ENCODE results near the gene CDC42EP4. TPM values are rescaled to one million over a fixed set of nuclear protein-coding genes. Genes with fewer than 3 reads are reported as not detected.
A peak's percentile ranks its signal among the peaks of the same experiment; 100 is the strongest.
"Not testable (repeated sequence)": the region's sequence is repeated elsewhere in the genome, so short reads cannot be mapped to it uniquely, and the experiment has no call there.

CDC42EP4 gene
- total RNA-seq, 2 donors from 2014 or later: 119 to 186 TPM

- no peak overlapping the region for H3K4me3 ChIP-seq
- H3K36me3 ChIP-seq: no peaks in the 10 kb centered on the region
- WGBS: 91% methylated on average over 24 of the region's 24 CpGs
- no peak for TF ChIP-seq CTCF (IDR thresholded peaks at IDR 0.05)
- no peak for TF ChIP-seq POLR2AphosphoS5 (IDR thresholded peaks at IDR 0.05)
- TF ChIP-seq POLR2A (IDR thresholded peaks at IDR 0.05): no peak
- no peak overlapping the region for H3K27ac ChIP-seq
- peaks cover 7% of the 10 kb centered on the region for H3K4me1 ChIP-seq (replicated peaks)
- no peaks in the 10 kb centered on the region for H3K9me3 ChIP-seq
- intact Hi-C loops (cut with DNase I): no loop called here
- no peak for DNase-seq (ENCODE audit: low spot score)
- H3K27me3 ChIP-seq (replicated peaks; ENCODE audit: insufficient read depth): no peaks in the 10 kb centered on the region
Measured at GRCh38 chr17:73265646-73266640, 45.9 kb downstream of the CDC42EP4 start.

GRCh38 chr17:73264448-73264847 is 47.4 kb downstream of the CDC42EP4 start:
- DNase-seq (ENCODE audit: low spot score); intact Hi-C loops (cut with DNase I); H3K9me3 ChIP-seq; H3K36me3 ChIP-seq; H3K27me3 ChIP-seq (replicated peaks; ENCODE audit: insufficient read depth); H3K27ac ChIP-seq; H3K4me1 ChIP-seq (replicated peaks); H3K4me3 ChIP-seq: not testable (repeated sequence)
- 83% methylated on average over 2 of the region's 2 CpGs for WGBS

- DNase-seq (ENCODE audit: low spot score): peak; percentile 21
- Histone ChIP-seq H3K4me3 (no peak overlapping the region), H3K9me3 (no peaks in the 10 kb centered on the region), H3K27me3 (replicated peaks; ENCODE audit: insufficient read depth) (no peaks in the 10 kb centered on the region), H3K4me1 (replicated peaks) (peaks cover 7% of the 10 kb centered on the region), H3K36me3 (no peaks in the 10 kb centered on the region), H3K27ac (peak overlapping the region; percentile 74 to 75)
- 56% methylated on average over 12 of the region's 12 CpGs for WGBS
- intact Hi-C loops (cut with DNase I): no loop called here
- TF ChIP-seq CTCF (IDR thresholded peaks at IDR 0.05): no peak
Measured at GRCh38 chr17:73262676-73263642, 48.8 kb downstream of the CDC42EP4 start.

- intact Hi-C loops (cut with DNase I): no loop called here
- Histone ChIP-seq H3K9me3 (no peaks in the 10 kb centered on the region), H3K27me3 (replicated peaks; ENCODE audit: insufficient read depth) (no peaks in the 10 kb centered on the region), H3K4me3 (peak overlapping the region in 1 of 2 donors; percentile 15), H3K27ac (peak overlapping the region; percentile 74 to 75), H3K4me1 (replicated peaks) (peaks cover 7% of the 10 kb centered on the region), H3K36me3 (no peaks in the 10 kb centered on the region)
- 44% methylated on average over 16 of the region's 19 CpGs for WGBS
- TF ChIP-seq POLR2AphosphoS5 (IDR thresholded peaks at IDR 0.05) (peak; percentile 55), POLR2A (IDR thresholded peaks at IDR 0.05) (no peak)
- DNase-seq (ENCODE audit: low spot score): peak; percentile 77
Measured at GRCh38 chr17:73261952-73262675, 49.7 kb downstream of the CDC42EP4 start.

- no peaks in the 10 kb centered on the region for H3K9me3 ChIP-seq
- WGBS: 86% methylated on average over 9 of the region's 9 CpGs
- no peaks in the 10 kb centered on the region for H3K36me3 ChIP-seq
- TF ChIP-seq CTCF (IDR thresholded peaks at IDR 0.05): no peak
- TF ChIP-seq POLR2A (IDR thresholded peaks at IDR 0.05): no peak
- TF ChIP-seq POLR2AphosphoS5 (IDR thresholded peaks at IDR 0.05): no peak
- H3K4me1 ChIP-seq (replicated peaks): peaks cover 7% of the 10 kb centered on the region
- DNase-seq (ENCODE audit: low spot score): no peak
- peak within 1 kb of the TSS in 1 of 2 donors; percentile 15 for H3K4me3 ChIP-seq
- H3K27ac ChIP-seq: peak within 1 kb of the TSS; percentile 74 to 75
- intact Hi-C loops (cut with DNase I): no loop called here
- no peaks in the 10 kb centered on the region for H3K27me3 ChIP-seq (replicated peaks; ENCODE audit: insufficient read depth)
Measured at GRCh38 chr17:73261617-73261951, 50.2 kb downstream of the CDC42EP4 start, which contains the start of gene CPSF4L. Gene CPSF4L, minus strand, starts transcription at chr17:73261880. Its CDS starts 62 bp downstream, at chr17:73261818.
